GM10266 (cell line): ENCODE measurements around the gene KHDC1.
"Not testable (repeated sequence)": the region's sequence is repeated elsewhere in the genome, so short reads cannot be mapped to it uniquely, and the experiment has no call there.

ENCODE experiments used
- DNase-seq: peaks from one replicate; pipeline ENCODE4 v3.0.0; 2012; ENCODE audit errors: extremely low spot score
- TF ChIP-seq, protein P1 (sequence below): IDR thresholded peaks from 2 replicates; pipeline ENCODE4 v1.5.1; 2012; ENCODE audit warnings: mild to moderate bottlenecking, low read depth; ENCODE audit not compliant: control insufficient read depth, insufficient read depth; ENCODE audit errors: missing control alignments

Gene KHDC1, protein sequence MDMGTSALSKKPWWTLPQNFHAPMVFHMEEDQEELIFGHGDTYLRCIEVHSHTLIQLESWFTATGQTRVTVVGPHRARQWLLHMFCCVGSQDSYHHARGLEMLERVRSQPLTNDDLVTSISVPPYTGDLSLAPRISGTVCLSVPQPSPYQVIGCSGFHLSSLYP

DNA sequence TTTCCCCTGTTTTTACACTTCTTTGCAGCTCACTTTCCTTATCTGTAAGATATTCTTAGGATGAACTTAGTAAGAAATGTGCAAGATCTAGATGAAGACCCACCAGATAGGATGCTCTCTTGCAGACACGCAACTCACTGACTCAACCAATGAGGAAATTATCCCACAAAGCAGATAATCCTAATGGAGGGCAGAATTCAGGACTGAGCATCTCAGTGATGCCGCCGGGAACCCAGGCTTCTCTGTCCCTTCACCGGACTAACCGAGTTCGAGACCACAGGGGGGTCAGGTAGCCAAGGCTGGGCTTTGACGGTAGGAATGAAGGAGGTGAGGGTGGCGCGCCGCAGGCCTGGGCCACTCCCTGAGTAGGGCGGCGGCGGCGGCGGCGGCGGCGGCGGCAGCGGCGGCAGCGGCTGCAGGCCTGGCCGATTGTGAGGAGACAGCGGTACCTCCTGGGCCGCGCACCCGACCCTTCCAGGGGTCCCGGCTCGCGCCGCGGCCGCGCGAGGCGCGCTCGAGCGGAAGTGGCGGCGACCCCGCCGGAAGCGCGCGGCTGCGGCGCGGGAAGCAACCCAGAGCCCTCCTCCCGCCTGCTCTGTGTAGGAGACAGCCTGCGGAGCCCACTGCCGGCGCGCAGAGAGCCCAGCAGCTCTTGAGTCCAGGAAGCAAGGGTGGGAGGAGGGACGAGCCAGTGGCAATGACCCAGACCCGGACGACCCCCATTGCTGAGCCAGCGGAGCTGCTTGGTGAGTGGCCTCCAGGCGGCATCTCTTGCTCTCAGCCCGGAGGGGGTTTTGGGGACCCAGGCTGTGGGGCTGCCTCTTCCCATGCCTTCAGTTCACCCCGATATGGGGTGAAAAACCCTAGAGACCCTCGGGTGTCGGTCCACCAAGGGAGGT lies at the start of gene KHDC1:
Gene KHDC1 (minus strand): TSS at position 526 of the 899 bp plus-strand sequence. CDS start 20,679 bp downstream, outside the sequence.
- peak; percentile 86 for DNase-seq
- TF ChIP-seq, protein P1, sequence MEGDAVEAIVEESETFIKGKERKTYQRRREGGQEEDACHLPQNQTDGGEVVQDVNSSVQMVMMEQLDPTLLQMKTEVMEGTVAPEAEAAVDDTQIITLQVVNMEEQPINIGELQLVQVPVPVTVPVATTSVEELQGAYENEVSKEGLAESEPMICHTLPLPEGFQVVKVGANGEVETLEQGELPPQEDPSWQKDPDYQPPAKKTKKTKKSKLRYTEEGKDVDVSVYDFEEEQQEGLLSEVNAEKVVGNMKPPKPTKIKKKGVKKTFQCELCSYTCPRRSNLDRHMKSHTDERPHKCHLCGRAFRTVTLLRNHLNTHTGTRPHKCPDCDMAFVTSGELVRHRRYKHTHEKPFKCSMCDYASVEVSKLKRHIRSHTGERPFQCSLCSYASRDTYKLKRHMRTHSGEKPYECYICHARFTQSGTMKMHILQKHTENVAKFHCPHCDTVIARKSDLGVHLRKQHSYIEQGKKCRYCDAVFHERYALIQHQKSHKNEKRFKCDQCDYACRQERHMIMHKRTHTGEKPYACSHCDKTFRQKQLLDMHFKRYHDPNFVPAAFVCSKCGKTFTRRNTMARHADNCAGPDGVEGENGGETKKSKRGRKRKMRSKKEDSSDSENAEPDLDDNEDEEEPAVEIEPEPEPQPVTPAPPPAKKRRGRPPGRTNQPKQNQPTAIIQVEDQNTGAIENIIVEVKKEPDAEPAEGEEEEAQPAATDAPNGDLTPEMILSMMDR, result no peak

DNA sequence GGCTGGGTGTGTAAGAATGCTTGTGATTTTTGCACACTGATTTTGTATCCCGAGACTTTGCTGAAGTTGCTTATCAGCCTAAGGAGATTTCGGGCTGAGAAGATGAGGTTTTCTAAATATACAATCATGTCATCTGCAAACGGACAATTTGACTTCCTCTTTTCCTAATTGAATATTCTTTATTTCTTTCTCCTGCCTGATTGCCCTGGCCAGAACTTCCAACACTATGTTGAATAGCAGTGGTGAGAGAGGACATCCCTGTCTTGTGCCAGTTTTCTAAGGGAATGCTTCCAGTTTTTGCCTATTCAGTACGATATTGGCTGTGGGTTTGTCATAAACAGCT lies 47.5 kb upstream of the KHDC1 start:
- not testable (repeated sequence) for DNase-seq

DNA sequence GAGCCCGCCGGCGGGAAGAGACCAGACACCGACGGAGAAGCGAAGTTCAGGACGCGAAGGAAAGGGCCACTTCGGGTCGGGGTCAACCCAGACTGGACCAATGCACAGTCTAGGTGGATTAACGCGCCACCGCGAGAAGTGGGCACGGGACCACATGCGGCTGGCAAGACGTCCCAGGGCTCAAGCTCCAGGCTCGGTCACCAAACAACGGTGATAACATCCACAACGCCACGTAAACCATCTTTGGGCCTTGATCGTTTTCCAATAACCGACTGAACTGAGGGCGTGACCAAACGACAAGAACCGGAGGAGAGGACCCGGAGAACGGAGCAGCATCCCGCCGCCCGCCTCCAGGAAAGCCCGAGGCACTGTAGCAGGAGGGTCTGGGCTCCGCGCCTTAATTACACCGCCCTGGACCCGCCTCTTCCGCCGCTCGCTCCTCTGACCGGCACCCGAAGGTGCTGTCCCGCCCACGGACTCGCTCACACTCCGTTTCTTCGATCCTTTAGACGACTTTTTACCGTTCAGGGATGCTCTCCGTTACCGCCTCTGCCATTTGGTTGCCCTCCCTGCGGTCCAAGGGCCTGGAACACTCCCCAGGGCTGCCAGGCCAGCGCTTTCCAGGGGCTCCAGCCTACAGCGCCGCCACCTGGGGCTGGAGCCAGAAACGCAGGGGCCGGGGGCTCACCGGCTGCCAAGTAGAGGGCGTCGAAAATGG lies 46.9 kb upstream of the KHDC1 start:
- TF ChIP-seq, protein P1, result peak; percentile 73
- peak; percentile 85 for DNase-seq

DNA sequence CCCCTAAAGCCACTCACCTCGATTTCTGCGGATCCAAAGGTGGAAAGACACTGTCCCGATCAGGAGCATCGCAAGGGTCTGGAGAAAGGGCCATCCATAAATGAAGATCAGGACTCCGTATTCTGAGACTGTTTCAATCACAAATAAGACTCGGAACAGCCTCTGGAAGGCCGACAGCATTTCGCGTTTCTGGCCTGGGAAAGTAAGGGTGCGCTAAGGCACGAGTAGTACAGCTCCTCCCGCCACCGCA lies 46.5 kb upstream of the KHDC1 start:
- TF ChIP-seq, protein P1, result no peak
- no peak for DNase-seq

DNA sequence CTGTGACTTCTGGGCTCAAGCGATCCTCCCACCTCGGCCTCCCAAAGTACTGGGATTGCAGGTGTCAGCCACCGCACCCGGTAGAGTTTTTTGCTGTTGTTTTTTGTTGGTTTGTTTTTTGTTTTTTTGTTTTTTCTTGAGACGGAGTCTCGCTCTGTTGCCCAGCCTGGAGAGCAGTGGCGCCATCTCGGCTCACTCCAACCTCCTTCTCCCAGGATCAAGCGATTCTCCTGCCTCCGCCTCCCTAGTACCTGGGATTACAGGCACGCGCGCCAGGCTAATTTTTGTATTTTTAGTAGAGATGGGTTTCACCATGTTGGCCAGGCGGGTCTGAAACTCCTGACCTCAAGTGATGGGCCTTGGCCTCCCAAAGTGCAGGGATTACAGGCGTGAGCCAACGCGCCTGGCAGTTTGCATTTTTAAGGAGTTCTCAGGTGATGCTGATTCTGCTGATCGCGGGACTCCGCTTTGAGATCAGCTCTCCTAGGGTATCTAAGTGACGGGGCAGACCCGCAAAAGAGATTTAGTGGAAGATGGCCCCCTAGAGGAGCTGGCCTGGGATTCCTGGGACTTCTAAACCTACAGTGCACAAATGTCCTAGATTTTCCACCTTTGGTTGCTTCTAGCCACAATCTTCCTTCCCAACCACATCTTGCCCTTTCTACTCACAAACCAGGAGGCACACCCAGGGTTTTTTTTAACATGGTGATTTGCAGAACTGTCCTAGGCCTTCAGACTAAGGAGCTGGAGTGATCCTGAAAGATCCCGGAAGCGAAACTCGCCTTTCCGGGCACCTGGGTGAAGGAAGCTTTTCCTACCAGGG lies 45.9 kb upstream of the KHDC1 start:
- peak; percentile 16 for DNase-seq
- TF ChIP-seq, protein P1, result peak; percentile 3

DNA sequence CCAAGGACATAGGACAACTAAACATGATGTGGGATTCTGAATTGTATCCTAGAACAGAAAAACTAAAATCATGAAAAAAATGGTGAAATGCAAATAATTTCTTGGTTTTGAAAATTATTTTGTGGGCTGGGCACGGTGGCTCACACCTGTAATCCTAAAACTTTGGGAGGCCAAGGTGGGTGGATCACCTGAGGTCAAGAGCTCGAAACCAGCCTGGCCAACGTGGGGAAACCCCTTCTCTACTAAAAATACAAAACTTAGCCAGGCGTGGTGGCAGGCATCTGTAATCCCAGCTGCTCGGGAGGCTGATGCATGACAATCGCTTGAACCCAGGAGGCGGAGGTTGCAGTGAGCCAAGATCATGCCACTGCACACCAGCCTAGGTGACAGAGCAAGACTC lies 40.8 kb upstream of the KHDC1 start:
- not testable (repeated sequence) for DNase-seq

DNA sequence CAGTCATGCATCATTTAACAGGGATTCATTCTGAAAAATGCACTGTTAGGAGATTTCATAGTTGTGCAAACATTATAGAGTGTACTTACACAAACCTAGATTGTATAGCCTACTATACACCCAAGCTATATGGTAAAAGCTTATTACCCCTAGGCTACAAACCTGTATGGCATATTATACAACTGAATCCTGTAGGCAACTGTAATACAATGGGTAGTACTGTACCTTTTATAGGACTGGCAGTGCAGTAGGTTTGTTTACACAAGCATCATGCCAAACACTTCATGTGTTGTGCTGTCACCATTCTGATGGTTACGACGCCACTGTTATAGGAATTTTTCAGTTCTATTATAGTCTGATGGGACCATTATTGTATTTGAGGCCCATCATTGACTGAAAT lies 39.3 kb upstream of the KHDC1 start:
- TF ChIP-seq, protein P1, result no peak

More for the DNA sequence above, 39.3 kb upstream of the KHDC1 start:
- DNase-seq, result no peak
